Ishikawa (cell line): ENCODE measurements around the gene PEPD.

ENCODE experiments used
- CEBPB ChIP-seq: IDR thresholded peaks from 2 replicates; pipeline ENCODE4 v1.6.1; 2012
- NFIC ChIP-seq: IDR thresholded peaks from 2 replicates; pipeline ENCODE4 v1.6.1; 2012
- RAD21 ChIP-seq: IDR thresholded peaks from 2 replicates; pipeline ENCODE4 v1.6.1; 2012; ENCODE audit warnings: low read depth
- TEAD4 ChIP-seq: IDR thresholded peaks from 2 replicates; pipeline ENCODE4 v1.6.1; 2012
- USF1 ChIP-seq: IDR thresholded peaks from 2 replicates; pipeline ENCODE4 v1.6.1; 2012
- YY1 ChIP-seq: IDR thresholded peaks from 2 replicates; pipeline ENCODE4 v1.6.1; 2012; ENCODE audit warnings: low read depth

- TF ChIP-seq RAD21 (no peak), USF1 (no peak), NFIC (no peak), YY1 (no peak), TEAD4 (no peak), CEBPB (no peak)
Observed at GRCh38 chr19:33532859-33533460, 11.4 kb upstream of the PEPD start.
